Dermis microvascular lymphatic vessel endothelial cell (primary cell): ENCODE measurements around the gene VPS18. TPM values are rescaled to one million over a fixed set of nuclear protein-coding genes. Genes with fewer than 3 reads are reported as not detected.
A peak's percentile ranks its signal among the peaks of the same experiment; 100 is the strongest.

ENCODE experiments used
- DNase-seq, 2 donors: peaks; one replicate each; pipeline versions ENCODE4 v3.0.0 to v3.0.0-alpha.2; 2010; ENCODE audit warnings: low read depth in 2 of 2
- total RNA-seq: library from RNA; depleted of rRNA; stranded (reverse); fragments of >200 nt; gene quantifications from 2 replicates; pipeline ENCODE4 v1.2.1, GENCODE V29; 2014

The VPS18 gene
- total RNA-seq, 1 donor from 2014 or later = 33.9 TPM

DNA sequence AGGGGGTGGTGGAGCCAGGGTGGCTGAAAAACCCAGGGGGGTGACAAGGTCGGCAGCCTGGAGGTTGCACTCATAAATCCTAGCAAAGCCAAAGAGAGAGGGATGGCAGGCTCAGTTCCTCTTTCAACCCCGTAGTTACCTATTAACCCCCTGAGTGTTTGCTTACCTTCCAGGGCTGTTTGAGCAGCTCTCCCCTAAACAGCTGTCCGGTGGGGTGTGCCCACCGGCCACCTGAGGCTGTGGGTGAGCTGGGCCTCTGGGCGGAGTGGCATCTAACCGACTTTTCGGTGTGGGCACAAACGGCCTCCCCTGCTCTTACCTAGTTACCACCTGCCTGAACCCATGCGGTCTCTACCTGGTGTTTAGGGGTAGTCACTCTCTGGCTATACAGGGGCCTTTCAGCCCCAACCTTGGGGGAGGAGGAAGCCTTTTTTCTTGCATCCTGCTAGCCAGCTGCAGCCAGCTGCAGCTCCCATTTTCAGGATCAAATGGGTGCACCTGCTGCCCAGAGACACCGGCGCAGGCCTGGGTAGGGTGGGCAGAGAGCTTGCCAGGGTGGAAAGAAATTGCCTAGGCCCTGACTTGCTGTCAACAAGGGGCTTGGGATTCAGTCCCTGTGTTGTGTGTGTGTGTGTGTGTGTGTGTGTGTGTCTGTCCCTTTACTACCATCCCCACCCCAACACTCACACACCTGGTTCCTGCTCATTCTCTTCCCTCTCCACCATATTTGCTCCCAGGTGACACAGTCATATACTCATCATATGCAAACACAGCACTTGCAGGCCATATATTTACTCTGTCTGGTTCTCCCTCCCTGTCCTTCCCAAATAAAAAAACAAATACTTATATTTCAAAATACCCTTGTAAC, 38.6 kb downstream of the VPS18 start:
- no peak for DNase-seq

DNA sequence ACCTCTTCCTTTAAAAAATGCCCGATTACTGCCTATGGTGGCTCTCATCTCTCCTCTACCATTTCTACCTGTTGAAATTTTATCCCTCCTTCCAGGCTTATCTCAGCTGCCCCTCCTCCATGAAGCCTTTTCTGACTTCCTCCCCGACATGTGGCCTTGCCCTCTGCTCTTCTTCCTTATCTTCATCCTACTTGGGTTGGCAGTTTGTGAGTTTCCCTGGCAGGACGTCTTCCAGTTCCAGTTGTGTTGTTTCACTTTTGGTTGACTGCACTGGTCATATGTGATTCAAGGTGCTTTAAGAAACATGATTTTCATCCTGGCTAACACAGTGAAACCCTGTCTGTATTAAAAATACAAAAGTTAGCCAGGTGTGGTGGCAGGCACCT, 39.3 kb downstream of the VPS18 start:
- no peak for DNase-seq

DNA sequence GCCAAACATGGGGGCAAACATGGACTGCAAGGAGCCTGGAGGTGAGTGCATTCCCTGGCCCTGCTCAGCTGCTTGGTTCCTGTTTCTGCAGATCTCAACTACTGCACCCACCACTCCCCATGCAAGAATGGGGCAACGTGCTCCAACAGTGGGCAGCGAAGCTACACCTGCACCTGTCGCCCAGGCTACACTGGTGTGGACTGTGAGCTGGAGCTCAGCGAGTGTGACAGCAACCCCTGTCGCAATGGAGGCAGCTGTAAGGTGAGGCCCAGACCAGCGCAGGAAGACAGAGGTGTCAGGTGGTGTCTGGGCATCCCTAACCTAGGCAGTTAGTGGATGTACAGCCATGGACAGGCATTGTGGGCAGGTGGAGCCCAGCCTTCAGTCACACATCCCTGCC, 40.2 kb downstream of the VPS18 start:
- no peak for DNase-seq

DNA sequence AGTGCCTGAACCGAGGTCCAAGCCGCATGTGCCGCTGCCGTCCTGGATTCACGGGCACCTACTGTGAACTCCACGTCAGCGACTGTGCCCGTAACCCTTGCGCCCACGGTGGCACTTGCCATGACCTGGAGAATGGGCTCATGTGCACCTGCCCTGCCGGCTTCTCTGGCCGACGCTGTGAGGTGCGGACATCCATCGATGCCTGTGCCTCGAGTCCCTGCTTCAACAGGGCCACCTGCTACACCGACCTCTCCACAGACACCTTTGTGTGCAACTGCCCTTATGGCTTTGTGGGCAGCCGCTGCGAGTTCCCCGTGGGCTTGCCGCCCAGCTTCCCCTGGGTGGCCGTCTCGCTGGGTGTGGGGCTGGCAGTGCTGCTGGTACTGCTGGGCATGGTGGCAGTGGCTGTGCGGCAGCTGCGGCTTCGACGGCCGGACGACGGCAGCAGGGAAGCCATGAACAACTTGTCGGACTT, 42.0 kb downstream of the VPS18 start:
- DNase-seq = no peak

DNA sequence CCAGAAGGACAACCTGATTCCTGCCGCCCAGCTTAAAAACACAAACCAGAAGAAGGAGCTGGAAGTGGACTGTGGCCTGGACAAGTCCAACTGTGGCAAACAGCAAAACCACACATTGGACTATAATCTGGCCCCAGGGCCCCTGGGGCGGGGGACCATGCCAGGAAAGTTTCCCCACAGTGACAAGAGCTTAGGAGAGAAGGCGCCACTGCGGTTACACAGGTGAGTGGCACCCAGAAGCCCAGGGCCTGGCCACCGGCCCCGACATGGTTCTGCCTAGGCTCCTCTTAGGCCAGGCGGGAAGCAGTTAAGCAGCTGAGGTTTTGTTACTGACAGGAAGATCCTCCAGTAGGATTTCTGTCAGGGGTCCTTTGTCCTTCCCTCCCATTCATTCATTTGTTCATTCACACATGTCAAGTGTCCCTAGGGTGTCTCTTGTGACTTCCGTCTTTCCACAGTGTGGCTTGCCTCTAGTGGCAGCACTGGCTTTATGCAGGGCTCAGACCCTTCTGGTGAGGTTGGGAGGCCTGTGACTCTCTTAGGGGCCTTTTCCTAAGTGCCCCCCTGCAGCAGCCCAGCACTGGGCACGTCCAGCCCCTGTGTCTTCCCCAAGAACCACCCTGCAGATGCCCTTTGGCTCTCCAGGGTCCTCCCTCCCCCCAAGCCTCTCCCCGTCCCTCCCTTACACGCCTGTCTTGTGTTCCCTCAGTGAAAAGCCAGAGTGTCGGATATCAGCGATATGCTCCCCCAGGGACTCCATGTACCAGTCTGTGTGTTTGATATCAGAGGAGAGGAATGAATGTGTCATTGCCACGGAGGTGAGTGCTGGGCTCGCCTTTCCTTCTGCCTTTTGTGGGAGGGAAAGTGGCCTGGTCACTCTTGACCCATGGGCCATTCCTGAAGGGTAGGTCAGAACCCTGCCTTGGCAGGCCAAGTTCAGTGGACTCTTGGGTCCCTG, 42.7 kb downstream of the VPS18 start:
- DNase-seq = peak in 1 of 2 donors; percentile 46

DNA sequence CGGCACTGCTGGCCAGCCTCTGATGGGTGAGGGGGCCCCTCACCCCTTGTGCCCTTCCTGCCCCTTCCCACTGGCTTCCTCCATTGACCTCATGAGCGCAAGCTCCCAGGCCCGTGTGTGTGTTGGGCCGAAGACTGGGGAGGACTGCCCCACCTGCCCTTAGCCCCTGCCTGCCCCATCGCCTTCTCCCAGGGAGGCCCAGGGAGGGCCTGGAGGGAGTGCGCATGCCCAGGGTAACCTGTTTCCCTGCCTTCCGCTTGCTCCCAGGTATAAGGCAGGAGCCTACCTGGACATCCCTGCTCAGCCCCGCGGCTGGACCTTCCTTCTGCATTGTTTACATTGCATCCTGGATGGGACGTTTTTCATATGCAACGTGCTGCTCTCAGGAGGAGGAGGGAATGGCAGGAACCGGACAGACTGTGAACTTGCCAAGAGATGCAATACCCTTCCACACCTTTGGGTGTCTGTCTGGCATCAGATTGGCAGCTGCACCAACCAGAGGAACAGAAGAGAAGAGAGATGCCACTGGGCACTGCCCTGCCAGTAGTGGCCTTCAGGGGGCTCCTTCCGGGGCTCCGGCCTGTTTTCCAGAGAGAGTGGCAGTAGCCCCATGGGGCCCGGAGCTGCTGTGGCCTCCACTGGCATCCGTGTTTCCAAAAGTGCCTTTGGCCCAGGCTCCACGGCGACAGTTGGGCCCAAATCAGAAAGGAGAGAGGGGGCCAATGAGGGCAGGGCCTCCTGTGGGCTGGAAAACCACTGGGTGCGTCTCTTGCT, 43.7 kb downstream of the VPS18 start:
- DNase-seq = peak in 1 of 2 donors; percentile 54

DNA sequence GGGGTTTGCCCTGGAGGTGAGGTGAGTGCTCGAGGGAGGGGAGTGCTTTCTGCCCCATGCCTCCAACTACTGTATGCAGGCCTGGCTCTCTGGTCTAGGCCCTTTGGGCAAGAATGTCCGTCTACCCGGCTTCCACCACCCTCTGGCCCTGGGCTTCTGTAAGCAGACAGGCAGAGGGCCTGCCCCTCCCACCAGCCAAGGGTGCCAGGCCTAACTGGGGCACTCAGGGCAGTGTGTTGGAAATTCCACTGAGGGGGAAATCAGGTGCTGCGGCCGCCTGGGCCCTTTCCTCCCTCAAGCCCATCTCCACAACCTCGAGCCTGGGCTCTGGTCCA, 44.3 kb downstream of the VPS18 start:
- no peak for DNase-seq

DNA sequence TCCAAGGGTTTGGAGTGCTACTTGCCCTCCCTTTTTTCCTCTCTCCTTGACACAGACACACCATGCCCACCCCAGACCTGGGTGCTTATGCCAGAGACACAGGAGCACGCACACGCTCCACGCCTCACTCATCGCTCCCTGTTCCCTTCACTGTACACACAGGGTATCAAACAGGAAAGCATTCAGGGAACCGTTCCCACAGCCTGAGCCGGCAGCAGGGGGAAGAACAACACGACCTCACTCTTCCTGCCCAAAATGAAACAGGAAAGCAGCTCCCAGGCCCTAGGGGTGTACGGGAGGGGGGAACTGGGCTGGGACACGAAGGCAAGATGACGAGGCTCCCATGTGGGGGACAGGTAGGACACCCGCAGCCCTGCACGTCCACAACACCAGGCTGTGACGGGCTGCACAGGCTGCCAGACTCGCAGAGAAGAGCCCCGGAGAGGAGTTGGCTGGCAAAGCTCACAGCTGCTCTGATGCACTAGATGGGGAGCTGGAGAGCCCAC, 46.1 kb downstream of the VPS18 start:
- peak; percentile 92 to 96 for DNase-seq

DNA sequence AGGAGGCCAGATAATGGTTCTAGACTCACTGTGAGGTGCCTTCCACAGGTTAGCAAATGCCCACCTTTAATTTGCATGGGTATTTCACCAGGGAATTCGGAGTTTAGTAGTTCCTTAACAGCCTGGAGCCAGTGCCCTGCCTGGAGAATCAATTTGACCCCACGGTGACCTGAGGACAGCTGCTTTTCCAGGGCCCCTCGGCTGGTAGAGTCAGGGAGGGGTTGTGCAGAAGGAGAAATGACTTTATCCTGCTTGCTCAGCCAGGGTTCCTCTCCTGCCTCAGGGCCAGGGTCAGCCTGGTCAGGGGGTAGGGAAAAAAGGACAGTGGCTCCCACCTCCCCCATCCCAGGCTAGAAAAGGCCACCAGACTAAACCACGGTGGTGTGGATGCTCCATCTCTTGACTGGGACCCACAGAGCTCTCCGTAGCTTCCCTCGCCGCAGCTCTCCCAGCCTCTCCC, 46.8 kb downstream of the VPS18 start:
- DNase-seq = no peak

DNA sequence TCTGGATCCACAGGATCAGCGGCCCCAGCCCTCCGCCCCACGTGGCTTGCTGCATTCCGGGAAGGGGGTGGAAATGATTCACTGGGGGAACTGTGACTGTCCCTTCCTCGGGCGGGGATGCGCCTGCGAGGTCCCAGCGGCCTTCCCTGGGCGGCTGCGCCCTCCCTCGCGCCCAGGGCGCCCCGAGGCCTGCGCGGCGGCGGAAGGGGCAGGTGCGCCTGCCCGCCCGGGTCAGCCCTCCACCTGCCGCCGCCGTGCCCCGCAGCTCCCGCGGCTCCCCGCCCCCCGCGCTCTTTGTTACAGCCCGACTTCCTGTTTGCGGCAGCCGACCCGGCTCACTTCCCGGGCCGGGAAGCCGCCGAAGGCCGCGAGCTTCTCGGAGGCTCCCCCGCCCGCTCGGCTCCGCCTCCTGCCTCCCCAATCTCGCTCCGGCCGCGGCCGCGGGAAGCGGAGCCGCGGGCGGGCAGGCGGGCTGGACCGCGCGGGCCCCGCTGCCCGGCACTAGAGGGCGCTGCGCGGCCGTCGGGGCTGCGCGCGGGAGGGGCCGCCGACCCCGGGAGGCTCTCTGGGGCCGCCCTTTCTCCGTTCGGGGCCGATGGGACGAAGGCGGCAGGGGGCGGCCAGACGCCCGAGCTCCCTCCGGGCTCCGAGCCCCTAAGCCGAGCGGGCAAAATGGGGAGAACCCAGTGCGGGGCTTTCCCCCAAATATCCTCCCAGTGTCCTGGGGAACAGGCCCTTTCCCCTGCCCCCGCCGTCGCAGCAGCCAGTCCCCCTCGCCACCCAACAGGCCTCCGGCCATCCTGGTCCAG, 47.5 kb downstream of the VPS18 start:
- DNase-seq = peak; percentile 88 to 95

DNA sequence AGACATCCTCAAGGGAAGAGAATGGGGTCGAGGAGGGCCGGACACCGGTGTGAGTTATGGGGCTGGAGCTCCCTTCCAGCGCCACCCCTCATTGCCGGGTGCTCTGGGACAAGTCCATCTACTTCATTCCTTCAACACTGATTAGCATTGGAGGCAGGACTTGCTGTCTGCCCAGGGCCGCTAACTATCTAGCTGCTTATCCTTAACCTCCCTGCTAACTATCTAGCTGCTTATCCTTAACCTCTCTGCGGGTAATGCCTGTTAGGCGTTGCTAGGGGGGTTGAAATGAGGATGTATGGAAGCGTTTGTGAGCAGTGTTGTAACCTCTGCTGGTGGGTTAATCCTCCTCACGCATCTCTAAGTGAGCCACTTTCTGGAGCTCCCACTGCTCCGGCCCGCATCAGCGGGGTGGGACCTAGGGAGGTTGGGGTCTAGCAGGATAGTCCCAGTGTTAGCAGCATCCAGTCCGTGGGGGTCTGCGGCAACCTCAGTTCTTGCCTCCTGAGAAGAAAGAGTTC, 48.1 kb downstream of the VPS18 start:
- DNase-seq = no peak

DNA sequence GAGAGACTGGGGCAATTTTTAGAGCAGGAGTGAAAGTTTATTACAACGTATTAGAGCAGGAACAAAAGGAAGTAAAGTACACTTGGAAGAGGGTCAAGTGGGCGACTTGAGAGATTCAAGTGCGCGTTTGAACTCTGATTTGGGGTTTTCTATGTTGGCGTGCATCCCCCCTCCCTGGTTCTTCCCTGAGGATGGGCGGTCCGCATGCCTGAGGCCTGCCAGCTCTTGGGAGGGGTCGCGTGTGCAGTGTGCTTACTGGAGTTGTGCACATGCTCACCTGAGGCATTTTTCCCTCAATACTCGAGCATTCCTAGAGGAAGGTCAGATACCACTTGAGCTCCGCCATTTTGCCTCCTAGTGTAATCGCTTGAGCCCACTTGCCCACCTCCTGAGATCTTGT, 48.6 kb downstream of the VPS18 start:
- no peak for DNase-seq

DNA sequence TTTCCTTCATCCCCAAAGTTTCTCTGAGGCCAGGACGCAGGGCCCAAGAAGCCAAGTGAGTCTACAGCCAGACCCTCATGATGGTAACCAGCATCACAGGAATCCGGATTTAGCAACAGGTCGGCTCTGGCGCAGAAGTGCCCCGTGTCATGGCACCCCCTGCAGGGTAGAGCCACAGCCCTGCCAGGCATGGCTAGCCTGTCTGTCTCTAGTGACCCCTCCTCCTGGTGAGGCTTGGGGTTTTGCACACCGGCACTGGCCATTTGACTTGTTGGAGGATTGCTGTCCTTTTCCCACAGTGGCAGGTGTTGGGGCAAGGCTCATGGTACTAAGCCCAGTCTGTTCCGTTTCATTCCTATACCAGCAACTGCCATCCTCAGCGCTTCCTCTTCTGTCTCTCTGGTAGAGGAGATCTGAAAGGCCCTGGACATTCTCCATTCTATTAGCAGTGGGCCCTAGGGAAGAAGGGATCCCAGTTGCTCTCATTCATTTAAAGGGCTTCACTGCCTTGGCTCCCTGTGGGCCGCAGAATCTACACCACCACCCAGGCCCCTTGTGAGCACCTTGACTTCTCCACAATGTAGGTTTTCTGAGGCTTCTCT, 49.6 kb downstream of the VPS18 start:
- DNase-seq = no peak

DNA sequence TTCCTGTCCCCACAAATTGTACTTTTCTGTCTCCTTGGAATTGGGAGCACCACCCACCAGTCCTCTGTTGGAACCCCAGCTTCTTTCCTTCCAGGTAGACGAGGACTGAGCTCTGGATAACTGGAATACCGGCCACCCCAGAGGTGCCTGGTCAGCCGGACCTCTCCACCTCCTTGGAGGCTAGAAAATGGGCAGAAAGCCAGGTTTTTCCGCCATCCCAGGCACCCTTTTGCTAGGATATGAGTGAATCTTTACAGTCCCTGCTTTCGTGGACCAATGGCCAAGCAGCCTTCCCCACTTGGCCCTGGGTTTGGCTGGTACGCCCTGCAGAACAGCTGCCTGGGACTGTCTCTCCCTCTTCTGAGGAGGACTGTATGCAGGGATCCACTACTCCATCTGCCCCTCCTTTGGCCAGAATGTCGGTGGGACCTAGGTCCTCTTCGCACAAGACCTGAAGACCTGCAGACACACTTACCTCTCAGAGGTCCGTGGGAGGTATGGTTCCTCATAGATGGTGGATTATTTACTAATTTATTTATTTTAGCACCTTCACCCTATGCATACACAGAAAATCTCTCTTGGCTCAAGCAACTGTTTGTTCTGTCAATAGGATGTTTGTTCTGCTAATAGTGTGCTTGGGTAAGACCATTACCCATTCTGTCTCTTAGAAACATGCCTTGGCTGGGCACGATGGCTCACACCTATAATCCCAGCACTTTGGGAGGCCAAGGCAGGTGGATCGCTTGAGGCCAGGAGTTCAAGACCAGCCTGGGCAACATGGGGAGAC, 50.5 kb downstream of the VPS18 start:
- DNase-seq = no peak

DNA sequence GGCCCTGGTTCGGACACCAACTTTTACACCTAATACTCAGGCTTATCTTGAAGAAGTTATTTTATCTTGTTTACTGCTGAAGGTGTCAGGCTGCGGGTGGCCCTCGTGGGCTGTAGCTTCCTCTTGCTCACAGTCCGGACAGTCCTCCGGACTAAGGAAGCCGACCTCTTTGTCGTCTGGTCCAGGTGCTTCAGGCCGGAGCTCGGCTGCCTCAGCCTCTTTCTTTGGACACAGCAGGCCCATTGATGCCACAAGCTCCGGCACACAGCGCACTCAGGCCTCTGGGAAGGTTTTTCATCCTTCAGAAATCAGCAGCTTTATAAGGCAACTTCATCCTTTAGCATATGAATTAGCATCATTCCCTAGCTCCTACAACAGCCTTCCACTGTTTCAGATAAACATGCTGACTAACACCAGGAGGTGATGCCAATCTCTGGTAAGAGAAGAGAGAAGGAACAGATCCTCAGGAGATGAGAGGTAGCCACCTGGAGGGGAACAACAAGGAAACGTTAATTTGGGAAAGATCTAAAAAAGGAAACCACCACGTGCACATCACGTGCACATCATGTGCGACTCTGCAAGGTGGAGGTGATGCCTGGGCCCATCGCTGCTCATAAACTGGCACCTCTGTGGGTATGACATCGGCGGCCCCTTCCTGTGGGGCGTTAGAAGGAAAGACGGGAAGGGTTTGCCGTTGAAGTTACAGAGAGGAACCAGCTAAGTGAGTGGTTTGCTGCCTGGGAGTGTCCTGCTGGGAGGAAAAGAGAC, 54.6 kb downstream of the VPS18 start:
- no peak for DNase-seq

DNA sequence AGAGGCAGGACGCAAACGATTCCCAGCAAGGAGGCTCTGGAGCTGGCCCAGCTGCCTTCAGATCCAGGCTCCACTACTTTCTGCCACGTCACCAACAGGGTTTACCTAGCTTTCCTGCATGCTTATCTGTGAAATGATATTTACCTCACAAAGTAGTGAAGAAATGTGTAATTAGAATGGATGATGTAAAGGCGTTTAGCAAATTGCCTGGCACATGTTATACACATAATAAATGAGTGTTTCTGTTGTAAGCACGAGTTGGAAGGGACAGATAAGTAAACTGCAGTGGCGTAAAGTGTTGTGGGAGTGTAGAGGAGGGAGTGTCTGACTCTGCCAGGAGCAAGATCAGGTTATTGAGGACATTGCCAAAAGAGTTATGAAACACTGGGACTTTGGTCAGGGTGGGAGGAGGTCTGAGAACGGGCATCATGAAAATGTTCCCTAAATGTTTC, 55.5 kb downstream of the VPS18 start:
- DNase-seq = no peak

DNA sequence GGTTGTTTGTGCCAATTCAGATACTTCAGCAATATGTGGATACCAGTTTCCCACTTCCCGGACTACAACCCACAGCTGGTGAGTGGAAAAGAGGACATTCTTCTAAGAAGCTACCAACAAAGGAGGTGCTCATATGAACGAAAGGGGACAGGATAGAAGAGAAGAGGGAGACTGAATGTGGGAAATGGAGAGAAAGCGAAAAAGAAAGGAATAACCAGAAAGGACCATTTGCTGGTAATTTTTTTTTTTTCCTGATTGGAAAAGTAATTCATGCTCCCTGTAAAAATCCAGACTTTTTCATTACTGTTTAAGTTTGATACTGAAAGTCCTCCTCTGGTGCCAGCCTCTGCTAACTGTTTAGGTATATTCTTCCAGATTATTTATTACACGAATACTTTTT, 57.5 kb downstream of the VPS18 start:
- no peak for DNase-seq

DNA sequence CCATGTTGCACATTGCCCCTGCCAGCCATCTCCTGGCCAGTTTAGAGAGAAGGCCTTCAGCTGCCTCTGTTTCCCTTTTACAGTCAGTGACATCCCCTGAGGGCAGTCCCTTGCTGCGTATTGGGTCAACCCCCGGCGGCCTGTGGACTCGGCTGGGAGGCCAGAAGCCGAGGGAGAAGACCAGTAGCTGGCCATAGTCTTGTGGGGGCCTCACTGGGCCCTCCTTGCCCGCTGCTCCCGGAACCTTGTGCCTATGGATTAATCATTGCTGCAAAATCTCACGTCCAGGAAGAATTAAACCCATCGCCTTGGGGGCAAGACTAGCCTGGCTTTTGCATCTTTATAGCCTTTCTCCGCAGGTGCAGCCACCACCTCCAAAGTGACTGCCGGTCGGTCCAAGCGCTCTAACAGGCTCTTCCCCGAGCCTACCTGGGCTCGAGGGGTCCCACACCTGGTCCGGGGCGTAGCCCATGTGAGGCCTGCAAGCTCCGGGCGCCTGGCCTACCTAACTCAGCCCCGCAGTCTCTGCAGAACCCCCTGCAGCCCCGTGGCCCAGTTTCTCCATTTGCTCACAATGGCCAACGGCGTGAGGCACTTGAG, 58.2 kb downstream of the VPS18 start:
- DNase-seq = no peak
